ENCODE measurements around the gene CHKB.
A peak's percentile ranks its signal among the peaks of the same experiment; 100 is the strongest.

Gene CHKB, protein sequence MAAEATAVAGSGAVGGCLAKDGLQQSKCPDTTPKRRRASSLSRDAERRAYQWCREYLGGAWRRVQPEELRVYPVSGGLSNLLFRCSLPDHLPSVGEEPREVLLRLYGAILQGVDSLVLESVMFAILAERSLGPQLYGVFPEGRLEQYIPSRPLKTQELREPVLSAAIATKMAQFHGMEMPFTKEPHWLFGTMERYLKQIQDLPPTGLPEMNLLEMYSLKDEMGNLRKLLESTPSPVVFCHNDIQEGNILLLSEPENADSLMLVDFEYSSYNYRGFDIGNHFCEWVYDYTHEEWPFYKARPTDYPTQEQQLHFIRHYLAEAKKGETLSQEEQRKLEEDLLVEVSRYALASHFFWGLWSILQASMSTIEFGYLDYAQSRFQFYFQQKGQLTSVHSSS

DNA sequence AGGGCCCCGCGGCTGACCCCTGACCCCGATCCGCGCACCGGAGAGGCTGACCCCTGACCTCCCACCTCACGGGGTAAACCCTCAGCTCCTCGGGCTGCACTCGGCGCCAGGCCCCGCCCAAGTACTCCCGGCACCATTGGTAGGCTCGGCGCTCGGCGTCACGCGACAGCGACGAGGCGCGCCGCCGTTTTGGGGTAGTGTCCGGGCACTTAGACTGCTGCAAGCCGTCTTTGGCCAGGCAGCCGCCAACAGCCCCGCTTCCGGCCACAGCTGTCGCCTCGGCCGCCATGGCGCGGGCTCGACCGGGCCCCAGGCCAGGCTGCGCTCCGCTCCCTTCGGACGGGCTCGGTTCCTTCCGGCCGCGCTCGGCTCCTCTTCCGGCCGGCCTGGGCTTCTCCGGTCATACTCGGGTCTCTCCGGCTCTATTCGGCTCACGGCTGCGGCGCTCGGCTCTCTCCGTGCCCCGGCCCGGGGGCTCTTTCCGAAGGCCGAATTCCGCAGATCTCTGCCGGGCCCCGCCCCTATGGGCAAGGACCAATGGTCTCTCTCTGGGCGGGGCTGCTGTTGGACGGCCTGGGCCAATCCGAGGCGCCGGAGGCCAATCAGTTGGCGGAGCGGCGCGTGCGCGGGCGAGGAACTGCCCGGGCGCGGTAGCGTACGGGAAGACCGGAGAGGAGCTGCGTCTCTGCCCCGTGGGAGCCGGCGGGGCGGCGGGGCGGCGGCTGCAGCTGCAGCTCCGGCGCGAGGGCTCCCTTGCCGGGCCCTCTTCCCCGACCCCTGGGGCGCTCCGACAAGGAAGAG lies at the start of gene CHKB:
Gene CHKB, minus strand, starts transcription at position 357 of the 801 bp plus-strand sequence. Its CDS starts 68 bp downstream, at position 289.
- no peaks in the 10 kb centered on the region for H3K27me3 Mint-ChIP-seq
- peak within 1 kb of the TSS; percentile 98 for H3K4me3 Mint-ChIP-seq

DNA sequence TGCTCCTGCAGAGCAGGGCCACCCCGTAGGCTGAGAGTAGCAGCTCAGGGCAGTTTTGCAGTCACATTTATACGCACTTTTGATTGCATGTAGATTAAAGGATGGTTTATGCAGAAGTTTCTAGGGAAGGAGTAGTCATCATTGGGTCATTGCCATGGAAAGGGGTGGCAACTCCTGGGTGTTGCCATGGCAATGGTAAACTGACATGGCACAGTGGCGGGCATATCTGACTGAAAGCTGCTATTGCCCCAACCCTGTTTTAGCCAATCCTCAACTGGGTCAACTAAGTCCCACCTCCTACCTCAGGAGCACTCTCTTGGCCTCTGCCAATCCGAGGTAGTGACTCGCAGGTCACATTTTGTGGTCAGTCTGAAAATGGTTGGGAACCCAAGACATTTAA lies 47.7 kb upstream of the CHKB start:
- no peak overlapping the region for H3K27ac Mint-ChIP-seq
- no peaks in the 10 kb centered on the region for H3K36me3 Mint-ChIP-seq (ENCODE audit: low read depth)
- no peak overlapping the region for H3K4me3 Mint-ChIP-seq
- peaks cover 20% of the 10 kb centered on the region for H3K4me1 Mint-ChIP-seq (ENCODE audit: low read depth)
- H3K9me3 Mint-ChIP-seq, result no peaks in the 10 kb centered on the region
- H3K27me3 Mint-ChIP-seq, result no peaks in the 10 kb centered on the region

More for the DNA sequence above, at the start of gene CHKB:
- H3K9me3 Mint-ChIP-seq, result no peaks in the 10 kb centered on the region
- H3K4me1 Mint-ChIP-seq (ENCODE audit: low read depth), result peaks cover 21% of the 10 kb centered on the region
- H3K36me3 Mint-ChIP-seq (ENCODE audit: low read depth), result peaks cover 9% of the 10 kb centered on the region
- peak within 1 kb of the TSS; percentile 97 for H3K27ac Mint-ChIP-seq

DNA sequence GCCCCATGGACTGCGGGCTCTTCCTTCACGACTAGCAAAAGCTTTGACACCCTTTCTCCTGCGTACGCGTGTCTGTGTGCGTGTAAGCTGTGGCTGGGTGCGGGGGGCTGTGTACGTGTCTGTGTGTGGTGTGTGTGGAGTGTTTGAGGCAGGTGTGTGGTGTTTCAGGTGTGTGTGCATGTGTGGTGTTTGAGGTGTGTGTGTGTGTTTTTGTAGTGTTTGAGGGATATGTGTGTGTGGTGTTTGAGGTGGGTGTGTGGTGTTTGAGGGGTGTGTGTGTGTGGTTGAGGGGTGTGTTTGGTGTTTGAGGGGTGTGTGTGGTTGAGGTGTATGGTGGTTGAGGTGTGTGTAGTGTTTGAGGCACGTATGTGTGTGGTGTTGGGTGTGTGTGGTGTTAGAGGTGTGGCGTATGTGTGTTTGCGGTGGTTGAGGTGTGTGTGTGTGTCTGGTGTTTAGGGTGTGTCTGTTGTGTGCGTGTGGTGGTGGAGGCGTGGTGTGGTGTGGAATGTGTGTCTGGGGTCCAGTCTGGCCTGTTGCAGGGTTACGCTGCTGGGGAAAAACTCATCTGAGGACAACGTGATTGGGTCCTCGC lies 46.0 kb upstream of the CHKB start:
- H3K4me3 Mint-ChIP-seq, result peak overlapping the region; percentile 90
- H3K4me1 Mint-ChIP-seq (ENCODE audit: low read depth), result peaks cover 20% of the 10 kb centered on the region
- H3K36me3 Mint-ChIP-seq (ENCODE audit: low read depth), result no peaks in the 10 kb centered on the region
- no peaks in the 10 kb centered on the region for H3K9me3 Mint-ChIP-seq
- no peaks in the 10 kb centered on the region for H3K27me3 Mint-ChIP-seq
- H3K27ac Mint-ChIP-seq, result peak overlapping the region; percentile 82

DNA sequence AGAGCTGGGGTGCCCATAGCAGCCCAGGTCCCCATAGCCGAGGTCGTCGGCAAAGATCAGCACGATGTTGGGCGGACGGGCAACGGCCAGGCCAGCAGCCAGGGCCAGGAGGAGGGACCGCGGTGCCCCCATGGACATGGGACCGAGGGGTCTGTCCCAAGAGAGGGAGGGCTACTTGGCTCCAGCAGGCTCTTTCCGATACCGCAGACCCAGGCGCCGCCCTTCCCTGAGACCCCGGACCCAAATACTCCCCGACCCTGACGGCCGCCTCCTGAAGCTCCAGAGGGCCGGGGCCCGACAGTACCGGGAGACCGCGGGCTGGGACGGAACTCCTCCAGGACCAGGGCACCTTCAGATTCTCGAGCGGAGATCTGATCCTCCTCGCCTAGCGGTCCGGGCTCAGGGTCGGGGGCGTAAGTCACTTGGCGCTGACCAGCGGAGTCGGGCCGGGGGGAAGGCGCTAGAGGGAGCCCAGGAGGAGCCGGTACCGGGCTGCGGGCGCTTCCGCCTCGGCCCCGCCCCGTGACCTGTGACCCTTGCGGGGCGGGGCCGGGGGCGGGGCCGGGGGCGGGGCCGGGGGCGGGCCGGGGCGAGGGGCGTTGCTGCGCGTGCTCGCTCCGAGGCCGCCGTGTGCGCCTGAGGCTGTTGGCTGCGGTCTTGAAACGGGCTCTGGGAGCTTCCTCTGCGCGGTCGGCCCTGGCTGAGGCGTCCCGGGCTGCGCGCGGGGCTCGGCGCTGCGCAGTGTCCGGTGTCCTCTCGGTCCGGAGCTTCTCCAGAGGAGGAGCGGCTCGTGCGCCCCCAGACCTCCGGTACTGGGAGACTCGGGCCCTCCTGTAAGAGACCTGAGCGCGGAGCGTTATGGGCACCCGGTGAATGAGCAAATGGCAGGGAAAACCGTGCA lies 45.2 kb upstream of the CHKB start, which contains the start of gene ARSA:
Gene ARSA, minus strand, starts transcription at position 511 of the 901 bp plus-strand sequence. Its CDS starts 373 bp downstream, at position 138.
- Mint-ChIP-seq H3K4me3 (peak within 1 kb of the TSS; percentile 90), H3K4me1 (ENCODE audit: low read depth) (peaks cover 23% of the 10 kb centered on the region), H3K36me3 (ENCODE audit: low read depth) (no peaks in the 10 kb centered on the region), H3K9me3 (no peaks in the 10 kb centered on the region), H3K27me3 (no peaks in the 10 kb centered on the region), H3K27ac (peak within 1 kb of the TSS; percentile 82)

DNA sequence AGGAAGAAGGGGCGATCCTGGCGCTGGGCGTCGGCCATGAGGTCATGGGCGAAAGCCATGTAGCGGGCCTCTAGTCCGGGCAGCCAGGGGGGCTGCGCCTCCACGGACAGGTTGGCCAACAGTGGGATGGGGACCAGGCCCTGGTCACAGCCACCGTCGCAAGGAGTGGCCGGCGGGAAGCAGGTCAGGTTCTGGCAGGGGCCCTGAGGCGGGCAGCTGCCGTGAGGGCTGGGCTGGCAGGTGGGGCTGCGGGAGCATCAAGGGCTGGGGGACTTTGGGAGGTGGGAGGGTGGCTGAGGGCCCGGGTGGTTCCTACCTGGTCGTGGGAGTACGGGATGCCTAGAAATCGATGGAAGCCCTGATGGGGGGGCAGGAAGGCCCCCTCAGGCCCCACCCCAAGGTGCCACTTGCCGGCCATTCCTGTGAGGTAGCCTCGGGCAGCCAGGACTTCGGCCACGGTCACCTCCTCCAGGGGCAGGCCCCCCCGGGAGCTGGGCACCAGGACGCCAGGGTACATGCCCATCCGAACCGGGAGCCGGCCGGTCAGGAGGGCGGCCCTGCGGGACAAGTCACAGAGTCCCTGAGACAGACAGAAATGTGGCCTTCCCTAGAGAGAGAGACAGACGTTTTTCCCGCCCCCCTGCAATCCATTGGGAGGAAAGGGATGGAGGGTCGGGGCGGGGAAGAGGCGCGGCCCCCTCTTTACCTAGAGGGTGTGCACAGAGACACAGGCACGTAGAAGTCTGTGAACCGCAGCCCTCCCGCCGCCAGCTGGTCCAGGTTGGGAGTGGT lies 44.4 kb upstream of the CHKB start:
- Mint-ChIP-seq H3K4me3 (peak overlapping the region; percentile 80), H3K27me3 (no peaks in the 10 kb centered on the region), H3K27ac (peak overlapping the region; percentile 40), H3K4me1 (ENCODE audit: low read depth) (peaks cover 30% of the 10 kb centered on the region), H3K9me3 (no peaks in the 10 kb centered on the region), H3K36me3 (ENCODE audit: low read depth) (no peaks in the 10 kb centered on the region)

DNA sequence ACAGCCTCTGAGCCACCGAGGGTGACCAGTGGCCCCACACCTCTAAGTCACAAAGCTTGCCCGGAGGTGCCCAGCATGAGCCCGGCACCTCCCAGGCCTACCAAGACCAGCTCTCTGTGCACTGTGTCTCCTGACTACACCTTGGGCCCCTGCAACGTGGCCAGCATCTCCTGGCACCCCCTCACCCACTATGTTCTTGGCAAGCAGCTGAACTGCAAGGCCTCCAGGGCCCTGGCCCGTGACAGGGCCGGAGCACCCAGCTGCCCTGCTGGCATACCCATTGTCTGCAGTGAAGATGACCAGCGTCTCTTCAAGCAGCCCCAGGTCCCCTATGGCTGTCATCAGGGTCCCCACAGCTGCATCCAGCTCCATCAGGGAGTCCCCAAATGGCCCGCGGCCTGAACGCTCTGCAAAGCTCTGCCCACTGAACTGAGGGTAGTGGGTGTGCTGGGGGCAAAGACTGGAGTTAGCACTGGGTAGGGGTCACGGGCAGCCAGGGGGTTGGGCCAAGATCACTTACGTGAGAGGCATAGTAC lies 43.7 kb upstream of the CHKB start:
- H3K27me3 Mint-ChIP-seq, result no peaks in the 10 kb centered on the region
- no peaks in the 10 kb centered on the region for H3K9me3 Mint-ChIP-seq
- no peaks in the 10 kb centered on the region for H3K36me3 Mint-ChIP-seq (ENCODE audit: low read depth)
- peak overlapping the region; percentile 65 for H3K27ac Mint-ChIP-seq
- peak overlapping the region; percentile 49 for H3K4me3 Mint-ChIP-seq
- peaks cover 37% of the 10 kb centered on the region for H3K4me1 Mint-ChIP-seq (ENCODE audit: low read depth)

DNA sequence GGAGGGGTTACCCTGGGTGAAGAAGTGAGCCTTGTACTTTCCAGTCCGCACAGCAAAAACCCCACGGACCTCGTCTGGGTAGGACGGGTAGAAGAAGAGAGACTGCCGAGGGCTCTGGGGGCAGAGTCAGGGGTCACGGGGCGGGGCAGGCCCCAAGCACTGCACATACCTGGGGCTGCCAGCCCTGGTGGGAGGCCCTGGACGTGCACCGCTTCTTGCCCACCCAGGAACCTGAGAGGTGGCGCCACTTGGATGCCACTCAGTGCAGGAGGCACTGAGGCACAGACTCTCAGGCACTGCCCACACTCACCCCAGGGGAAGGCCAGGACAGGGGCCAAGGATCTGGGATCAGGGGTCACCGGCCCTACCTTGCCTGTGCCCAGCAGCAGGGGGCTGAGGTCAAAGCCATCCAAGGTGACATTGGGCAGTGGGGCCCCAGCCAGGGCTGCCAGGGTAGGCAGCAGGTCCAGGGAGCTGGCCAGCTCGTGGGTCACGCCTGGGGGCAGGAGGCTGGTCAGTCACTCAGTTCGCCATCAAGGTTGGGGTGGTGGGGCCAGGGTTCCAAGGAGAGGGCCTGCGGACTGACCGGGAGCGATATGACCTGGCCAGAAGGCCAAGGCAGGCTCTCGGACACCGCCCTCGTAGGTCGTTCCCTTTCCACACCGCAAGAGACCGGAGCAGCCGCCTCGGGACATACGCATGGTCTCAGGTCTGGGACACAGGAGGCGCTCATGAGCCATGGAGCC lies 43.1 kb upstream of the CHKB start:
- Mint-ChIP-seq H3K4me3 (no peak overlapping the region), H3K27ac (no peak overlapping the region), H3K4me1 (ENCODE audit: low read depth) (peaks cover 43% of the 10 kb centered on the region), H3K36me3 (ENCODE audit: low read depth) (no peaks in the 10 kb centered on the region), H3K9me3 (no peaks in the 10 kb centered on the region), H3K27me3 (no peaks in the 10 kb centered on the region)

DNA sequence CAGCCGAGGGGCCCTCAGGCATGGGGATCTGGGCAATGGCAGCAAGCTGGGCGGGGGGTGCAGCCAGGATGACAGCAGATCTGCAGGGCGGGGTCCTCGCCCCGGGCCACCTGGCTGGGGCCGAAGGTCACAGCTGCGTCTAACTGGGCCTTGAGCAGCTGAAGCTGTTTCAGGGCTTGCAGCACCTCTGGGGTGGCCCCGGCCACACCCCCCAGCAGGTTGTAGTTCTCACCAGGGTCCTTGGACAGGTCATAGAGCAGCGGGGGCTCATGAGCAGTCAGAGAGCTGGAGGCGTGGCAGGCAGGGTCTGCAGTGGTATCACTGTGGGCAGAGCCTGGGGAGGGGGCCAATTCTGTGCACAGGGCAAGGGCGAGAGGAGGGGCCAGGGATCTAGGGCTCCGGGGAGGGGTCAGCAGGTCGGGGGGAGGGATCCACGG lies 42.5 kb upstream of the CHKB start:
- H3K27ac Mint-ChIP-seq, result no peak overlapping the region
- no peak overlapping the region for H3K4me3 Mint-ChIP-seq

DNA sequence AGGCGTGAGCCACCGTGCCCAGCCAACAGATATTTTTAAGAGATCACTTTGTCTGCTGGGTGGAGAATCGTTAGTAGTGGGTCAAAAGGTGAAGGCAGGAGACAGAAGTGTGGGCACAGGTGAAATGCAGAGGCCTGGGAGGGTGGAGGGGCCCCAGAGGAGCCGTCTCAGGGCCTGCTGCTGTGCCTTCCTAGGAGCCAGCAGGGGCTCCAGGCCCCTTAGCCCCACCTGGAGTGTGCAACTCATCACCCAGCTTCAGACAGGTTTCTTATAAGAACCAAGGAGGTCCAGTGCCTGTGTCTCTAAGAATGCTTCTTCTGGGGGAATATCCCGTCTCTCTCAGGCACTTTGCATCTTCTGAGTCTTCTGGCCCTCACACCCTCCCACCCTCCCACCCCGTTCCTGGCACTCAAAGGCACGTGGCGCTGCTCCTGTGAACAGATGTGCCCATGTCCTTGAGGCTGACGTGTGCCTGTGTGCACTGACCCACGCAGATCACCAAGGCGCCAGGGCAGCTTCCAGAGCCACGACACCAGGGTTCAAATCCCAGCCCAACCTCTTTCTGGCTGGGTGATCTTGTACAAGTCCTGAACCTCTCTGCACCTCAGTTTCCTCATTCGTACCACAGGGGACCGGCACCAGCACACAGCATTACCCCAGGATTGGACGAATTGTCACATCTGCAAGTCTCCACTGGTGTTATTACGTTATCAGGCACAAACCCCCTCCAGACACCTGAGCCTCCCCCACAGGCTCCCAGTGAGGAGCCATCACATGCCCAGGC lies 41.9 kb upstream of the CHKB start:
- no peaks in the 10 kb centered on the region for H3K9me3 Mint-ChIP-seq
- H3K4me1 Mint-ChIP-seq (ENCODE audit: low read depth), result peaks cover 50% of the 10 kb centered on the region
- H3K27me3 Mint-ChIP-seq, result no peaks in the 10 kb centered on the region
- H3K27ac Mint-ChIP-seq, result no peak overlapping the region
- no peaks in the 10 kb centered on the region for H3K36me3 Mint-ChIP-seq (ENCODE audit: low read depth)
- no peak overlapping the region for H3K4me3 Mint-ChIP-seq

More for the DNA sequence above, 42.5 kb upstream of the CHKB start:
- peaks cover 47% of the 10 kb centered on the region for H3K4me1 Mint-ChIP-seq (ENCODE audit: low read depth)
- no peaks in the 10 kb centered on the region for H3K27me3 Mint-ChIP-seq
- no peaks in the 10 kb centered on the region for H3K36me3 Mint-ChIP-seq (ENCODE audit: low read depth)
- no peaks in the 10 kb centered on the region for H3K9me3 Mint-ChIP-seq

DNA sequence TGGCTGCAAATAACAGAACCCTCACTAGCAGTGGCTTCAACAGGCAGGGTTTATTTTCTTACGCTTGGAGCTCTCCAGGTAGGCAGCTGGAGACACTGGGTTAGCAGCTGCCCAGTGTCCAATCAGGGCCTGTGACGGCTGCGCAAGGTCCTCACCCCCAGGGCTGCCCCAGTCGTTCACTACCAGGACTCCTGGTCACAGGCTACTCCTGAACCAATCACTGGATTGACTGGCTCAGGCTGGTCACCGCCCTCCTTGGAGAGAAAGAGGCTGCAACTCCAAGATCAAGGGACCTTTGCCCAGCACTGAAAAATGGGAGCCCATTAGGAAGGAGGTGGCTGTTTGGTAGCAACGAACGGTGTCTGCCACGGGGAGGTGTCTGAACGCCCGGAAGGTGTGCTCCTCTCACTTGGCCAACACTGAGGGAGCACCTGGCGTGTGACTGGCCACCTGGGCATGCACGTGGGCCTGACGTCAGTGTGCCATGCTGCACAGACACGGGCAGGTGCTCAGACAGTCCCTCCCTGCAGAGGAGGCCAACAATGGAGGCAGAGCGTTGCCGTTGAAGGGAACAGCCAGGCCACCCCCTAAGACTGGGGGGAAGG lies 40.2 kb upstream of the CHKB start:
- Mint-ChIP-seq H3K4me1 (ENCODE audit: low read depth) (peaks cover 44% of the 10 kb centered on the region), H3K27ac (peak overlapping the region; percentile 87), H3K9me3 (no peaks in the 10 kb centered on the region), H3K27me3 (no peaks in the 10 kb centered on the region), H3K4me3 (no peak overlapping the region), H3K36me3 (ENCODE audit: low read depth) (no peaks in the 10 kb centered on the region)

DNA sequence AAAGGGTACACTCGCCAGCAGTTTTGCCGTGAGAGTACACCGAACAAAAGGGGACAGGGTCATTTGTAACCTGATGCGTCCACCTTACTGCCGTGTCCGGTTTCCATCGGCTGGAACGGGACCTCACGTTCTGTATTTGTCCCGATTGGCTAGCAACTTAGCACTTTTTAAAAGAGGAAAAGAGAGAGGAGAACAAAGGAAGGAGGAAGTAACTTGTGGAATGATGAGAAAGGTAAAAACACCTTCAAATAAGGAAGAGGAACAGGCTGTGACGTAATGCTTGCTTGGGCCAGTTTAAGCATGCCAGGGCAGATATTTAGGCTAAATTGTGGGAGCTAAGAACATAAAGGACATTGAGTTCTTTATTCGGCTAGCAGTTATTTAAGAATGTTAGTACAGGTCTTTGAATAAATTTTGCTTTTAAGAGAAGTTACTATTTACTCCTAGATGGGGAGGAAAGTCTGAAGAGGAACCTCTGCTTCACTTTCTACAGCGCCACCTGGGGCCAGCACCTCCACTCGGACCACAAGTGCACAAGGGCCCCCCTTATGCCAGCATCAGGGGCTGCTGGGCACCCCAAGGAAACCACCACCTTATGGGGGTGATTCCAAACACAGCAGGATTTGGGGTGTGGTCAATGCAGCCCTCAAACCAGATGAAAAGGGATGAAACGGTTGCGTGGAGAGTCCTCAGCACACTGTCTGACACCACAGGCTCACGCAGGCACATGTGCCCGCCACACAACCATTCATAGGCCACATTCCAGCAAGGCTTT lies 39.5 kb upstream of the CHKB start:
- Mint-ChIP-seq H3K4me3 (peak overlapping the region; percentile 75), H3K27ac (peak overlapping the region; percentile 87), H3K27me3 (no peaks in the 10 kb centered on the region), H3K9me3 (no peaks in the 10 kb centered on the region), H3K36me3 (ENCODE audit: low read depth) (no peaks in the 10 kb centered on the region), H3K4me1 (ENCODE audit: low read depth) (peaks cover 44% of the 10 kb centered on the region)

All from stimulated activated naive CD8-positive, alpha-beta T cell treated with anti-CD3 and anti-CD28 coated beads, Interleukin-15, Interleukin-2, amounts not matched to agents 100 ng/mL and 50 ng/mL, for 24 hours (primary cell).